OCI-LY1 (cell line): ENCODE measurements around the gene ELMOD1.

Experiments
- EZH2 ChIP-seq: fragments of 200-600 bp; sonication (generic), shearing (Covaris generic); IDR thresholded peaks from 2 replicates; pipeline ENCODE4 v1.8.0; 2017; ENCODE audit warnings: borderline replicate concordance, mixed run types, mild to moderate bottlenecking, antibody characterized with exemption, low read length, moderate library complexity, mixed read lengths
- TF ChIP-seq, protein P1 (sequence below): fragments of 200-600 bp; sonication (generic), shearing (Covaris generic); IDR thresholded peaks from 2 replicates; pipeline ENCODE4 v1.5.1; 2017; ENCODE audit warnings: mild to moderate bottlenecking, antibody characterized with exemption, low read length, moderate library complexity, mixed read lengths

DNA sequence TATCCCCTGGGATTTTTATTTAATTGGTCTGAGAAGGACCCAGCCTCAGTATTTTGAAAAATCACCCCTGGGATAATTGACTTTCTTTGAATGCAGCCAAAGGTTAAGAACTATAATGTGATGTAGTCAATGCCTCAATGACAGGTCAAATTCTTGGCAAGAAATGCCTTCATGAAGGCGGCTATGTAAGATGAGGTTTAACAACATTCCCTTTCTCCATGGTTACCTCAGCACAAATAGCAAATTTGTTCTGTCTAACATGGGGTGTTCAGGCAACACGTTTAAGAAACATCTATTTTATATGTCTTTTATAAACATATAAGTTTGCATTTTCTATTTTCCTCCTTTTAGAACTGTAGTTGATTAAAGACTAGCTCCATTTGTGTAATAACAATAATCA is 115.6 kb downstream of the ELMOD1 start:
- TF ChIP-seq EZH2, result no peak
- TF ChIP-seq, protein P1, sequence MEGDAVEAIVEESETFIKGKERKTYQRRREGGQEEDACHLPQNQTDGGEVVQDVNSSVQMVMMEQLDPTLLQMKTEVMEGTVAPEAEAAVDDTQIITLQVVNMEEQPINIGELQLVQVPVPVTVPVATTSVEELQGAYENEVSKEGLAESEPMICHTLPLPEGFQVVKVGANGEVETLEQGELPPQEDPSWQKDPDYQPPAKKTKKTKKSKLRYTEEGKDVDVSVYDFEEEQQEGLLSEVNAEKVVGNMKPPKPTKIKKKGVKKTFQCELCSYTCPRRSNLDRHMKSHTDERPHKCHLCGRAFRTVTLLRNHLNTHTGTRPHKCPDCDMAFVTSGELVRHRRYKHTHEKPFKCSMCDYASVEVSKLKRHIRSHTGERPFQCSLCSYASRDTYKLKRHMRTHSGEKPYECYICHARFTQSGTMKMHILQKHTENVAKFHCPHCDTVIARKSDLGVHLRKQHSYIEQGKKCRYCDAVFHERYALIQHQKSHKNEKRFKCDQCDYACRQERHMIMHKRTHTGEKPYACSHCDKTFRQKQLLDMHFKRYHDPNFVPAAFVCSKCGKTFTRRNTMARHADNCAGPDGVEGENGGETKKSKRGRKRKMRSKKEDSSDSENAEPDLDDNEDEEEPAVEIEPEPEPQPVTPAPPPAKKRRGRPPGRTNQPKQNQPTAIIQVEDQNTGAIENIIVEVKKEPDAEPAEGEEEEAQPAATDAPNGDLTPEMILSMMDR, result no peak
